Neural crest cell (in vitro differentiated cells): Measurements from ENCODE around the gene FXYD4. TPM values are rescaled to one million over a fixed set of nuclear protein-coding genes. Genes with fewer than 3 reads are reported as not detected.
A peak's percentile ranks its signal among the peaks of the same experiment; 100 is the strongest.

ENCODE experiments used
- DNase-seq: peaks from one replicate; pipeline ENCODE4 v3.0.0; 2021; ENCODE audit warnings: low read depth, mixed read lengths, low spot score
- H3K27ac Mint-ChIP-seq: one replicate; pipeline ENCODE4 v1.8.0; 2021; ENCODE audit warnings: mild to moderate bottlenecking, mixed read lengths; ENCODE audit not compliant: unreplicated experiment
- H3K27me3 Mint-ChIP-seq: 2 replicates; pipeline ENCODE4 v1.8.0; 2021; ENCODE audit warnings: low read depth, mild to moderate bottlenecking, mixed read lengths
- H3K36me3 Mint-ChIP-seq: 2 replicates; pipeline ENCODE4 v1.8.0; 2021; ENCODE audit warnings: low read depth, mild to moderate bottlenecking, mixed read lengths
- H3K4me1 Mint-ChIP-seq: 2 replicates; pipeline ENCODE4 v1.8.0; 2021; ENCODE audit warnings: mixed read lengths
- H3K4me3 Mint-ChIP-seq: one replicate; pipeline ENCODE4 v1.8.0; 2021; ENCODE audit warnings: mild to moderate bottlenecking, mixed read lengths
- H3K9me3 Mint-ChIP-seq: 2 replicates; pipeline ENCODE4 v1.8.0; 2021; ENCODE audit warnings: mixed read lengths
- CTCF ChIP-seq: fragments of 200-600 bp; sonication (generic); conservative IDR thresholded peaks from 2 replicates; pipeline ENCODE4 v1.5.0; 2021; ENCODE audit warnings: antibody characterized with exemption, mild to moderate bottlenecking
- total RNA-seq: library from RNA; stranded (reverse); gene quantifications from 2 replicates; pipeline ENCODE4 v1.2.1, GENCODE V29; 2021

The FXYD4 gene
- total RNA-seq, 1 donor from 2014 or later = not detected

- Mint-ChIP-seq H3K4me1 (peaks cover 24% of the 10 kb centered on the region), H3K27ac (peak overlapping the region; percentile 7), H3K4me3 (no peak overlapping the region), H3K9me3 (no peaks in the 10 kb centered on the region), H3K27me3 (no peaks in the 10 kb centered on the region), H3K36me3 (no peaks in the 10 kb centered on the region)
- no peak for TF ChIP-seq CTCF
- no peak for DNase-seq
These were observed 17.7 kb upstream of the FXYD4 start for GRCh38 chr10:43353495-43354329.

DNA sequence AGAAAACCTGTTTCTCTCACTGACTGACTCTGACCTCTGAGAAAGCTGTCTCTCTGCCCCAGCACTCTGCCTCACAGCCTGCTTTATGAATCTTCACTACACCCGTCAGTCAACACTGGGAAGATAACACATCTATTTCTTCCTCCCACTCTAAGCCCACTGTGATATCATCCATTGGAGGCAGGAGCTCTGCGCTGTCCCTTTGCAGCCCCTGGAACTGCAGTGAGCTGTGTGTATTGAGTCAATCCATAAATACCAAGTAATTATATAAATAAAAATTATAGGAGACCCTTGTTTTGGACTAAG is 17.2 kb upstream of the FXYD4 start:
- H3K9me3 Mint-ChIP-seq = no peaks in the 10 kb centered on the region
- no peak overlapping the region for H3K4me3 Mint-ChIP-seq
- no peaks in the 10 kb centered on the region for H3K36me3 Mint-ChIP-seq
- DNase-seq = no peak
- TF ChIP-seq CTCF = no peak
- no peaks in the 10 kb centered on the region for H3K27me3 Mint-ChIP-seq
- H3K4me1 Mint-ChIP-seq = peaks cover 23% of the 10 kb centered on the region
- H3K27ac Mint-ChIP-seq = peak overlapping the region; percentile 7

- Mint-ChIP-seq H3K4me1 (peaks cover 23% of the 10 kb centered on the region), H3K36me3 (no peaks in the 10 kb centered on the region), H3K27ac (no peak overlapping the region), H3K27me3 (no peaks in the 10 kb centered on the region), H3K9me3 (no peaks in the 10 kb centered on the region), H3K4me3 (peak overlapping the region; percentile 9)
- no peak for DNase-seq
- TF ChIP-seq CTCF = no peak
These were observed 16.5 kb upstream of the FXYD4 start for GRCh38 chr10:43354879-43355380.

DNA sequence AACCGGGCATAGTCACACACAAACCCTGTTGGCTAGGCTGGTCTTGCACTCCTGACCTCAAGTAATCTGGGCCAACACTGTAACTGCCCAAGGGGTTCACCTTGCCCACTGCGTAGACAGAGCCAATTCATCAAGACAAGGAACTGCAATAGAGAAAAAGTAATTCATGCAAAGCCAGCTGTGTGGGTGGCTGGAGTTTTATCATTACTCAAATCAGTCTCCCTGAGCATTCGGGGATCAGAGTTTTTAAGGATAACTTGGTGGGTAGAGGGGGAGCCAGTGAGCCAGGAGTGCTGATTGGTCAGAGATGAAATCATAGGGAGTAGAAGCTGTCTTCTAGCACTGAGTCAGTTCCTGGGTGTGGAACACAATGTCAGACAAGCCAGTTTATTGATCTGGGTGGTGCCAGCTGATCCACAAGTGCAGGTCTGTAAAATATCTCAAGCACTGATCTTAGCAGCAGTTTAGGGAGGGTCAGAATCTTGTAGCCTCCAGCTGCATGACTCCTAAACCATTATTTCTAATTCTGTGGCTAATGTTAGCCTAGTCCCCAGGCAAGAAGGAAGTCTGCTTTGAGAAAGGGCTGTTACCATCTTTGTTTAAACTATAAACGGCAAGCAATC is 15.6 kb upstream of the FXYD4 start:
- TF ChIP-seq CTCF = no peak
- H3K4me3 Mint-ChIP-seq = no peak overlapping the region
- H3K9me3 Mint-ChIP-seq = no peaks in the 10 kb centered on the region
- no peak overlapping the region for H3K27ac Mint-ChIP-seq
- no peaks in the 10 kb centered on the region for H3K27me3 Mint-ChIP-seq
- DNase-seq = no peak
- peaks cover 23% of the 10 kb centered on the region for H3K4me1 Mint-ChIP-seq
- H3K36me3 Mint-ChIP-seq = no peaks in the 10 kb centered on the region

DNA sequence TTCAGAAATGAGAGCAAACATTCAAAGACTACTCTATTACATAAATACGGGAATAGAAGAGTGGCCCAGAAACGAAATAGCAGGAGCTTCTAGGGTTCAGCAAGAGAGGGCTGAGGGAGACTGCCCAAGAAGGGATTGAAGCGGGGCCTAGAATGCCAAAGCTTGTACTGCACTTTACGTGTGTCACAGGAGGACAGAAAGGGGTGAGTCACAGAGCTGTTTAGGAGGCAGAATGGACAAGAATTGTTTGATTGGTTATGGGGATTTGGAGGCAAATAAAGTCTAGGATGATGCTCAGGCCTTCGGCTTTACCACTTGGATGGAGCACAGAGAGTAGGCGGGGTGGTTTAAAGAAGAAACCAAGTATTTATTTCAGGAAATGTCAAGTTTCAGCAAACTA is 11.3 kb upstream of the FXYD4 start:
- Mint-ChIP-seq H3K9me3 (no peaks in the 10 kb centered on the region), H3K27me3 (no peaks in the 10 kb centered on the region), H3K36me3 (no peaks in the 10 kb centered on the region), H3K27ac (no peak overlapping the region), H3K4me1 (peaks cover 18% of the 10 kb centered on the region), H3K4me3 (peak overlapping the region; percentile 32)
- DNase-seq = no peak
- TF ChIP-seq CTCF = no peak
